Limb (tissue), 2 donors: ENCODE results near the gene TREX2.

Experiments
- DNase-seq, 2 donors: peaks; one replicate each; pipeline ENCODE4 v3.0.0-alpha.2; 2016; ENCODE audit errors: extremely low spot score in 2 of 2

TREX2 gene

GRCh38 chrX:153445856-153446635, at the start of gene TREX2:
TSS of gene TREX2 (minus strand) at chrX:153446056. CDS start at chrX:153445430, 626 bp downstream.
- no peak for DNase-seq

- peak in 1 of 2 donors; percentile 47 for DNase-seq
These were observed 49.5 kb upstream of the TREX2 start for GRCh38 chrX:153495362-153495751.

- peak; percentile 30 to 69 for DNase-seq
These were observed 48.9 kb upstream of the TREX2 start, which contains the start of gene BGN for GRCh38 chrX:153494541-153495361. TSS of gene BGN (plus strand) at chrX:153494980. CDS start at chrX:153504632, 9,652 bp downstream.

- DNase-seq: no peak
These were observed 48.2 kb upstream of the TREX2 start for GRCh38 chrX:153494061-153494460.

GRCh38 chrX:153493085-153493484, 47.2 kb upstream of the TREX2 start:
- DNase-seq: no peak

GRCh38 chrX:153492543-153492942, 46.7 kb upstream of the TREX2 start:
- no peak for DNase-seq

- DNase-seq: no peak
These were observed 46.1 kb upstream of the TREX2 start for GRCh38 chrX:153491918-153492317.

GRCh38 chrX:153491351-153491914, 45.6 kb upstream of the TREX2 start:
- peak in 1 of 2 donors; percentile 45 for DNase-seq

GRCh38 chrX:153490217-153490930, 44.5 kb upstream of the TREX2 start:
- no peak for DNase-seq

- peak in 1 of 2 donors; percentile 50 for DNase-seq
These were observed 42.5 kb upstream of the TREX2 start for GRCh38 chrX:153488231-153488914.

GRCh38 chrX:153487590-153488071, 41.8 kb upstream of the TREX2 start:
- no peak for DNase-seq

- no peak for DNase-seq
These were observed 40.3 kb upstream of the TREX2 start for GRCh38 chrX:153486171-153486570.

GRCh38 chrX:153485396-153486080, 39.7 kb upstream of the TREX2 start:
- DNase-seq: no peak

- no peak for DNase-seq
These were observed 36.6 kb upstream of the TREX2 start for GRCh38 chrX:153482376-153483015.

GRCh38 chrX:153481043-153481442, 35.2 kb upstream of the TREX2 start:
- DNase-seq: no peak

- DNase-seq: peak in 1 of 2 donors; percentile 55
These were observed 32.9 kb upstream of the TREX2 start for GRCh38 chrX:153478746-153479145.

- DNase-seq: no peak
These were observed 32.0 kb upstream of the TREX2 start for GRCh38 chrX:153477901-153478300.

GRCh38 chrX:153477364-153477857, 31.6 kb upstream of the TREX2 start:
- DNase-seq: no peak

- DNase-seq: peak in 1 of 2 donors; percentile 79
These were observed 31.0 kb upstream of the TREX2 start for GRCh38 chrX:153476666-153477363.
